Neural crest cell (in vitro differentiated cells): ENCODE data around the gene INAVA. TPM values are rescaled to one million over a fixed set of nuclear protein-coding genes. Genes with fewer than 3 reads are reported as not detected.
A peak's percentile ranks its signal among the peaks of the same experiment; 100 is the strongest.

Experiments
- DNase-seq: peaks from one replicate; pipeline ENCODE4 v3.0.0; 2021; ENCODE audit warnings: low read depth, mixed read lengths, low spot score
- H3K27ac Mint-ChIP-seq: one replicate; pipeline ENCODE4 v1.8.0; 2021; ENCODE audit warnings: mild to moderate bottlenecking, mixed read lengths; ENCODE audit not compliant: unreplicated experiment
- H3K27me3 Mint-ChIP-seq: 2 replicates; pipeline ENCODE4 v1.8.0; 2021; ENCODE audit warnings: low read depth, mild to moderate bottlenecking, mixed read lengths
- H3K36me3 Mint-ChIP-seq: 2 replicates; pipeline ENCODE4 v1.8.0; 2021; ENCODE audit warnings: low read depth, mild to moderate bottlenecking, mixed read lengths
- H3K4me1 Mint-ChIP-seq: 2 replicates; pipeline ENCODE4 v1.8.0; 2021; ENCODE audit warnings: mixed read lengths
- H3K4me3 Mint-ChIP-seq: one replicate; pipeline ENCODE4 v1.8.0; 2021; ENCODE audit warnings: mild to moderate bottlenecking, mixed read lengths
- H3K9me3 Mint-ChIP-seq: 2 replicates; pipeline ENCODE4 v1.8.0; 2021; ENCODE audit warnings: mixed read lengths
- CTCF ChIP-seq: fragments of 200-600 bp; sonication (generic); conservative IDR thresholded peaks from 2 replicates; pipeline ENCODE4 v1.5.0; 2021; ENCODE audit warnings: antibody characterized with exemption, mild to moderate bottlenecking
- total RNA-seq: library from RNA; stranded (reverse); gene quantifications from 2 replicates; pipeline ENCODE4 v1.2.1, GENCODE V29; 2021

The INAVA gene
- total RNA-seq, 1 donor from 2014 or later, result 51.8 TPM

GRCh38 chr1:200895443-200895789 lies 716 bp downstream of the INAVA start:
- TF ChIP-seq CTCF, result no peak
- Mint-ChIP-seq H3K27me3 (no peaks in the 10 kb centered on the region), H3K9me3 (no peaks in the 10 kb centered on the region), H3K36me3 (peaks cover 4% of the 10 kb centered on the region), H3K4me1 (peaks cover 58% of the 10 kb centered on the region), H3K4me3 (peak overlapping the region; percentile 79), H3K27ac (no peak overlapping the region)
- no peak for DNase-seq

GRCh38 chr1:200895801-200896530 lies 1.3 kb downstream of the INAVA start:
- Mint-ChIP-seq H3K27ac (no peak overlapping the region), H3K27me3 (no peaks in the 10 kb centered on the region), H3K36me3 (peaks cover 4% of the 10 kb centered on the region), H3K9me3 (no peaks in the 10 kb centered on the region), H3K4me3 (peak overlapping the region; percentile 79), H3K4me1 (peaks cover 54% of the 10 kb centered on the region)
- DNase-seq, result no peak
- TF ChIP-seq CTCF, result no peak

- Mint-ChIP-seq H3K4me3 (peak overlapping the region; percentile 65), H3K27ac (peak overlapping the region; percentile 19), H3K27me3 (no peaks in the 10 kb centered on the region), H3K36me3 (peaks cover 6% of the 10 kb centered on the region), H3K9me3 (no peaks in the 10 kb centered on the region), H3K4me1 (peaks cover 54% of the 10 kb centered on the region)
- TF ChIP-seq CTCF, result no peak
- no peak for DNase-seq
These were observed 2.0 kb downstream of the INAVA start for GRCh38 chr1:200896531-200897196.

GRCh38 chr1:200897259-200897658 lies 2.6 kb downstream of the INAVA start:
- peak overlapping the region; percentile 19 for H3K27ac Mint-ChIP-seq
- no peak for TF ChIP-seq CTCF

GRCh38 chr1:200899015-200899386 lies 4.3 kb downstream of the INAVA start:
- peaks cover 31% of the 10 kb centered on the region for H3K4me1 Mint-ChIP-seq
- H3K27ac Mint-ChIP-seq, result peak overlapping the region; percentile 62
- DNase-seq, result no peak
- no peak overlapping the region for H3K4me3 Mint-ChIP-seq
- TF ChIP-seq CTCF, result no peak
- no peaks in the 10 kb centered on the region for H3K9me3 Mint-ChIP-seq
- H3K27me3 Mint-ChIP-seq, result no peaks in the 10 kb centered on the region
- H3K36me3 Mint-ChIP-seq, result peaks cover 6% of the 10 kb centered on the region

More at GRCh38 chr1:200897259-200897658, 2.6 kb downstream of the INAVA start:
- Mint-ChIP-seq H3K9me3 (no peaks in the 10 kb centered on the region), H3K36me3 (peaks cover 6% of the 10 kb centered on the region), H3K4me1 (peaks cover 48% of the 10 kb centered on the region), H3K27me3 (no peaks in the 10 kb centered on the region), H3K4me3 (peak overlapping the region; percentile 23)
- DNase-seq, result no peak
